Tibial nerve (tissue), 4 donors: ENCODE results near the gene MRPL52. TPM values are rescaled to one million over a fixed set of nuclear protein-coding genes. Genes with fewer than 3 reads are reported as not detected.
"Not testable (repeated sequence)": the region's sequence is repeated elsewhere in the genome, so short reads cannot be mapped to it uniquely, and the experiment has no call there.

Experiments used
- DNase-seq, 2 donors: peaks; one replicate each; pipeline ENCODE4 v3.0.0-alpha.2; 2019; ENCODE audit warnings: low spot score in 2 of 2
- H3K27ac ChIP-seq, 4 donors: fragments of 200-600 bp; sonication (generic) in 3 of 4; one replicate each; pipeline ENCODE4 v1.5.1; 2017 to 2019; ENCODE audit warnings: mild to moderate bottlenecking in 1 of 4
- H3K27me3 ChIP-seq, 2 donors: fragments of 200-600 bp; sonication (generic) in 1 of 2; one replicate each; pipeline versions ENCODE4 v1.5.1 to v1.6.0; 2017 to 2019
- H3K36me3 ChIP-seq, 3 donors: fragments of 200-600 bp; sonication (generic); one replicate each; pipeline ENCODE4 v1.5.1; 2018 to 2019
- H3K4me1 ChIP-seq, 4 donors: fragments of 200-600 bp; sonication (generic) in 3 of 4; one replicate each; pipeline ENCODE4 v1.5.1; 2017 to 2019
- H3K4me3 ChIP-seq, 4 donors: fragments of 200-600 bp; sonication (generic) in 3 of 4; one replicate each; pipeline ENCODE4 v1.5.1; 2017 to 2019; ENCODE audit warnings: mild to moderate bottlenecking in 1 of 4, moderate library complexity in 1 of 4
- H3K9me3 ChIP-seq, 4 donors: fragments of 200-600 bp; sonication (generic) in 3 of 4; one replicate each; pipeline ENCODE4 v1.5.1; 2017 to 2019
- EP300 ChIP-seq, 2 donors: sonication (generic); formaldehyde crosslinking; IDR thresholded peaks; one replicate each; pipeline ENCODE4 v1.6.1; 2017; ENCODE audit warnings: antibody characterized with exemption in 2 of 2, mild to moderate bottlenecking in 1 of 2
- POLR2A ChIP-seq, 2 donors: fragments of 450-650 bp; IDR thresholded peaks; one replicate each; pipeline ENCODE4 v1.6.1; 2017; ENCODE audit warnings: antibody characterized with exemption in 2 of 2, mild to moderate bottlenecking in 2 of 2, moderate library complexity in 2 of 2
- WGBS, 2 donors: methylation state at CpG; one replicate each; pipeline ENCODE4 v1.1.5; 2018; 5-methylcytosine and 5-hydroxymethylcytosine counted together
- total RNA-seq, 4 donors: library from RNA; depleted of rRNA; stranded (reverse); fragments of >200 nt; gene quantifications; one replicate each; pipeline ENCODE4 v1.1.0, GENCODE V29; 2016
- TF ChIP-seq, protein P1 (sequence below), 5 experiments: fragments of 200-600 bp in 3 of 5; fragments of 450-650 bp in 2 of 5; sonication (generic) in 3 of 5; IDR thresholded peaks; one replicate each; pipeline ENCODE4 v1.5.1; 2016 to 2019; ENCODE audit warnings: antibody characterized with exemption in 5 of 5, mild to moderate bottlenecking in 3 of 5, moderate library complexity in 2 of 5

The MRPL52 gene
- total RNA-seq, 4 donors from 2014 or later: 26.7 to 44.0 (median 30.2) TPM

DNA sequence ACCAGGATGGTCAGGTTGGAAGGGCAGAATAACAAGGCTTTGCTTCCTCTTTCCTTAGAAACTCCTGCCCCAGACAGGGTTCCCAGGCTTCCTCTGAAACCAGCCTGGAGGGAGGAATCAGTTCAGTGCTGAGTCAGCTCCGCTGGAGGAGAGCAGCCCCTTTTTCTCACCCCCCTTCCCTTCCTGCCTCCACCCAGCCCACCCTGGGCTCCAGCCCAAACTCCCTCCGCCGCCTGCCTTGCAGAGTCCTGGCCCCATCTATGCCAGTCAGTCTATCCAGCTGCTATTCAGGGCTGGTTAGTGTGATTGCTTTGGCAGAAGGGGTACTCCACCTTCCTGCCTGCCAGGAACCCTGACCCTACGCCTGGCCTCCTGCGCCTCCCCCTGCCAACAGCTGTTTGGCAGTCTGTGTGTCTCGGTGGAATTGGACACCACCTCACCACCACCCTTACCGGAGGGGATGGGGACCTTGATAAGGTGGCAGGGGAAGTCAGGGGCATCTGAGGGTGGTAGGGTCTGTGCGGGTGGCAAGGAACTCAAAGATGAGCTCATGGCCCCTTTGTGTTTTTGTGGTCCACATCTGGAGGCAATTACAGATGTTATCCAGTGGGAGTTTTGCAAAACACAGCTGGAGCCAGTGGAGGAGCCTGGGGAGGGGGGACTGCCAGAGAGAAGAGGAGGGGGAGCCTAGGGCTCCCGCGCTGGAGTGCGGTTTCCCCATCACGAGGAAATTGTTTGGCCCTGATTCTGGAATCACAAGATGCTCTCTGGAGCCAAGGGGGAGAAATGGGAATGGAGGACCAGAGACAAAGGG is 18.9 kb downstream of the MRPL52 start:
- WGBS, 2 donors: 6 to 7% methylated on average over 12 of the region's 12 CpGs
- Histone ChIP-seq H3K36me3 (peaks cover 0 to 34% (median under 1%) of the 10 kb centered on the region in 3 donors), H3K27ac (peak overlapping the region; percentile 78 to 98 (median 90)), H3K4me1 (peaks cover 10 to 91% (median 66%) of the 10 kb centered on the region in 4 donors), H3K9me3 (no peaks in the 10 kb centered on the region), H3K27me3 (no peaks in the 10 kb centered on the region), H3K4me3 (peak overlapping the region in 1 of 4 donors; percentile 10)
- TF ChIP-seq EP300 (IDR thresholded peaks at IDR 0.05) (peak; percentile 65 to 73), POLR2A (IDR thresholded peaks at IDR 0.05) (no peak)
- TF ChIP-seq, protein P1, sequence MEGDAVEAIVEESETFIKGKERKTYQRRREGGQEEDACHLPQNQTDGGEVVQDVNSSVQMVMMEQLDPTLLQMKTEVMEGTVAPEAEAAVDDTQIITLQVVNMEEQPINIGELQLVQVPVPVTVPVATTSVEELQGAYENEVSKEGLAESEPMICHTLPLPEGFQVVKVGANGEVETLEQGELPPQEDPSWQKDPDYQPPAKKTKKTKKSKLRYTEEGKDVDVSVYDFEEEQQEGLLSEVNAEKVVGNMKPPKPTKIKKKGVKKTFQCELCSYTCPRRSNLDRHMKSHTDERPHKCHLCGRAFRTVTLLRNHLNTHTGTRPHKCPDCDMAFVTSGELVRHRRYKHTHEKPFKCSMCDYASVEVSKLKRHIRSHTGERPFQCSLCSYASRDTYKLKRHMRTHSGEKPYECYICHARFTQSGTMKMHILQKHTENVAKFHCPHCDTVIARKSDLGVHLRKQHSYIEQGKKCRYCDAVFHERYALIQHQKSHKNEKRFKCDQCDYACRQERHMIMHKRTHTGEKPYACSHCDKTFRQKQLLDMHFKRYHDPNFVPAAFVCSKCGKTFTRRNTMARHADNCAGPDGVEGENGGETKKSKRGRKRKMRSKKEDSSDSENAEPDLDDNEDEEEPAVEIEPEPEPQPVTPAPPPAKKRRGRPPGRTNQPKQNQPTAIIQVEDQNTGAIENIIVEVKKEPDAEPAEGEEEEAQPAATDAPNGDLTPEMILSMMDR (IDR thresholded peaks at IDR 0.05): peak in 1 of 5 experiments; percentile 22
- DNase-seq: peak; percentile 55 to 70

DNA sequence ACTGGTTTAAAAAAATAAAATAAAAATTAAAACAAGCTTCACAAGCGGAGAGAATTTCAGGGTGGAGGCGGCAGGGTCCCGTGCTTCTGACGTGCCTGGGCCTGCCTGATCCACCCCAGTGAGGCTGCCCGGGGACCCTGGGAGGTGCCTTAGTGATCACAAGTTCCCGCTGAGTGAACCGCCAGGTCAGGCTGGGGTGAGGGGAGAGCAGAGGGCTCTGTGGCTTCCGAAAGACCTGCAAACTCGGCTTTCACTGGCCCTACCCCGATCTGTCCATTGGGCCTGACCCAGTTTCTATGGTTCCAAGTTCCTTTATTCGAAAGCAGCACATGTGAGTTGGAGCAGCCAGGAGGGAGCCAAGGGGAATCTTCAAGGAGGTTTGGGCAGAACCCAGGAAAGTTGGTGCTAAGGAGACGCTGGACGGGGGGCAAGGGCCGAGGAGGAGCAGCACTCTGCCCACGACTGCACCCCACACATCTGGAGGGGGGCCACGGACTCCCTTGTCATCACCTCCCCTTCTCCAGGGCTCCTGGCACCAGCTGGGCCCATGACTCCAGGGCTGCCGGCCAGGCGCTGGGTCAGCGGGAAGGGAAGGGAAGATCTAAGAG is 19.6 kb downstream of the MRPL52 start:
- H3K4me1 ChIP-seq: peaks cover 10 to 91% (median 66%) of the 10 kb centered on the region in 4 donors
- no peaks in the 10 kb centered on the region for H3K9me3 ChIP-seq
- peak overlapping the region; percentile 78 to 98 (median 90) for H3K27ac ChIP-seq
- no peaks in the 10 kb centered on the region for H3K27me3 ChIP-seq
- WGBS, 2 donors: 28 to 41% methylated on average over 18 to 19 of the region's 19 CpGs
- peaks cover 0 to 27% (median 0%) of the 10 kb centered on the region in 3 donors for H3K36me3 ChIP-seq
- DNase-seq: peak; percentile 66 to 75
- peak overlapping the region in 1 of 4 donors; percentile 4 for H3K4me3 ChIP-seq
- TF ChIP-seq EP300 (IDR thresholded peaks at IDR 0.05) (peak; percentile 8 to 53), POLR2A (IDR thresholded peaks at IDR 0.05) (no peak)
- TF ChIP-seq, protein P1 (IDR thresholded peaks at IDR 0.05): no peak

DNA sequence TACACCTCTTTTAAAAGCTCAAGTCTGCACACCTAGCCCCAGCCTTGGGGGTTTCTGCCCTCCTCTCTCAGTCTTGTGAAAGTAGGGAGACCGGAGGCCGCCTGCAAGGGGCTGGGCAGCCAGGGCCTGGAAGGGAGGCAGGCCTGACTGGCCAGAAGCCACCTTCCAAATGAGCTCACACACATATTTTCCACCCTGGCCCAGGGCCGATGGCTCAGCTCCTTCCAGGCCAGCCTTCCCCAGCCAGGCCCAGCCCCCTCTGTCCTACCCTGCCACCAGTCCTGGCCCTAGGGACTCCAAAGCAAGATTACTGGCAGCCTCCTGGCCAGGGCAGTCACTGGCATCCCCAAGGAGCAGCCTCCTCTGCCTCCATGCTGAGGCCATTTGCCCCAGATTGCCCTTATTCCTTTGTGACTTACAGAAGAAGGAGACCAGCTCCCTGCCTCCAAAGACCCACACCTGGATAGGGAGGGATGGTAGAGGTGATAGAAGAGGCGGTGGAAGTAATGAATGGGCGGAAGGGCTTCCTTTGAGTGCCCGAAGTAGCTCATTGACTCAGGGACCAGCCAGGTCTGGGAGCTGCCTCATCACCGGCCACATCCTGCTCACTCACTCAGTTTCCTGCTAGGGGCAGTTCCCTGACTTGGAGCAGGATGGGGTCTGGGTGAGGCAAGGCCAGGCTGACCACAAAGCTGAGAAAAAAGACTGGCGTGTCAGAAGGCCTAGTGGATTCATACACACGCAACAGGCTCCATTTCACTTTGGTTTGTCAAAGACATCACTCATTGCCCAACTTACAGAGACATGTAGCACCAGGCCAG is 21.5 kb downstream of the MRPL52 start:
- TF ChIP-seq POLR2A (IDR thresholded peaks at IDR 0.05) (peak in 1 of 2 donors; percentile 28), EP300 (IDR thresholded peaks at IDR 0.05) (peak in 1 of 2 donors; percentile 88)
- TF ChIP-seq, protein P1 (IDR thresholded peaks at IDR 0.05): no peak
- no peak overlapping the region for H3K4me3 ChIP-seq
- no peaks in the 10 kb centered on the region for H3K27me3 ChIP-seq
- no peaks in the 10 kb centered on the region for H3K9me3 ChIP-seq
- peak; percentile 77 to 85 for DNase-seq
- WGBS, 2 donors: 41 to 47% methylated on average over 8 to 9 of the region's 9 CpGs
- H3K4me1 ChIP-seq: peaks cover 10 to 75% (median 60%) of the 10 kb centered on the region in 4 donors
- peaks cover 0 to 8% (median 0%) of the 10 kb centered on the region in 3 donors for H3K36me3 ChIP-seq
- H3K27ac ChIP-seq: peak overlapping the region; percentile 81 to 98 (median 90)

DNA sequence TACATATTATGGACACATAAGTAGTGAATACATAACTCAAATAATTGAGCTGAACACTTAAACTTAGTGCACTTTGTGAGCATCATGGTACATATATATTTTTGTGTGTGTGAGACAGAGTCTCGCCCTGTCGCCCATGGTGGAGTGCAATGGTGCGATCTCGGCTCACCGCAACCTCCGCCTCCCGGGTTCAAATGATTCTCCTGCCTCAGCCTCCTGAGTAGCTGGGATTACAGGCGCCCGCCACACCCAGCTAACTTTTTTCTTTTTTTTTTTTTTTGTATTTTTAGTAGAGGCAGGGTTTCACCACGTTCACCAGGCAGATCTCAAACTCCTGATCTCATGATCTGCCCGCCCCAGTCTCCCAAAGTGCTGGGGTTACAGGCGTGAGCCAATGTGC is 22.5 kb downstream of the MRPL52 start:
- peaks cover 7 to 65% (median 50%) of the 10 kb centered on the region in 4 donors for H3K4me1 ChIP-seq
- WGBS, 2 donors: 83 to 88% methylated on average over 12 of the region's 12 CpGs
- not testable (repeated sequence) for H3K9me3 ChIP-seq, DNase-seq, H3K27me3 ChIP-seq, H3K36me3 ChIP-seq, H3K4me3 ChIP-seq
- peak overlapping the region in 2 of 4 donors; percentile 94 to 98 for H3K27ac ChIP-seq

DNA sequence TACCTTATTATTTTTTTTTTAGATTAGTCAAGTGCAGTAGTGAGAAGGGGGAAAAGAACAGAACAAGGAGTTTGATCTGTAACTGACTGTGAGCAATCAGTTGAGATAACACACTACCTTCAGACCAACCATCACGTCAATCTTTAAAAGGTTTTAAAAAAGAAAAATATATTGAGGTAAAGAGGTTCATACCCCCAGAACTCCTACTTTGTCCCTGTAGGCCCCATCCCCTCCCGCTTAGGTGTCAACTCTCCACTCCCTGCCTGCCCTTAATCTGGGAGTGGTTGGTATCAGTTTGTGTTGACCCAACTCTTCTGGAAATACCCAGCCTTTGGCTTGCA is 22.9 kb downstream of the MRPL52 start:
- Histone ChIP-seq H3K27me3 (no peaks in the 10 kb centered on the region), H3K4me1 (peaks cover 7 to 61% (median 47%) of the 10 kb centered on the region in 4 donors), H3K36me3 (no peaks in the 10 kb centered on the region), H3K4me3 (no peak overlapping the region), H3K27ac (peak overlapping the region; percentile 31 to 98 (median 84)), H3K9me3 (no peaks in the 10 kb centered on the region)
- no peak for TF ChIP-seq POLR2A (IDR thresholded peaks at IDR 0.05)
- TF ChIP-seq, protein P1 (IDR thresholded peaks at IDR 0.05): no peak
- no peak for TF ChIP-seq EP300 (IDR thresholded peaks at IDR 0.05)
- DNase-seq: no peak
- 72 to 84% methylated on average over 2 of the region's 2 CpGs for WGBS, 2 donors
